GM12875 (cell line): ENCODE data around the gene GLE1.

Experiments
- H3K4me3 ChIP-seq: one replicate; pipeline ENCODE4 v1.5.1; 2011; ENCODE audit warnings: low read depth, low read length, control low read depth
- TF ChIP-seq, protein P1 (sequence below): IDR thresholded peaks from 2 replicates; pipeline ENCODE4 v1.5.1; 2011; ENCODE audit warnings: low read depth, mild to moderate bottlenecking, control low read depth, inconsistent platforms, low read length, moderate library complexity, borderline replicate concordance; ENCODE audit not compliant: insufficient read depth

Gene GLE1

DNA sequence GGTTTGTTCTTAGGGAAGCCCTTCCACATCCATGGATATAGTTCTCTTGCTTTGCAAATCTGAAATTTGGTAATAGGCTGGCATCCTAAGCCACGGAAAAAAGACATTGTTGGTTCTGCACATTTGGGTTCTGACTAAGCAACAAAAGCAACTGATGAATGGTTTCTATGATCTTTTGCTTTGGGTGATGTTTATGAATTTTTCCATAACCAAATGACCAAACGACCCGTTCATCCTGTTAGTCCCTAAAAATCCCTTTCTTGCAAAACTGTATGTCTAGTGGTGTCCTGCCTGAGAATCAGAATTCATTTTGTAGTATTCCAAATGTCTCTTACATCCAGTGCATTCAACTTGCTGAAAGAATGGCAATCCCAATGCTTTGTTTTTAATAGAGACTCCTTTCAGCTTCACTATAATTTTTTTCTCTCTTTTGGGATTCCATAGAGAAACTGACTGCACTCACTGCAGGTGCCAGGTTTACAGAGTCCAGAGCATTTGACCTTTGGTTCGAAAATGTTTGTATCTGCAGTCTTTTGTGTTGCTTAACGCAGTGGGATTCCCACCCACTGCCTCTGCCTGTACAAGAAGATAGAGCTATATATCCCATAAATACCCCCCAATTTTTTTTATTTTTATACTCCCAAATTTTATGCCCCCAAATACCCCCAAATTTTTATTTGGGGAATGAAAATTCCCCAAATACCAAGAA lies 52.6 kb downstream of the GLE1 start:
- TF ChIP-seq, protein P1, sequence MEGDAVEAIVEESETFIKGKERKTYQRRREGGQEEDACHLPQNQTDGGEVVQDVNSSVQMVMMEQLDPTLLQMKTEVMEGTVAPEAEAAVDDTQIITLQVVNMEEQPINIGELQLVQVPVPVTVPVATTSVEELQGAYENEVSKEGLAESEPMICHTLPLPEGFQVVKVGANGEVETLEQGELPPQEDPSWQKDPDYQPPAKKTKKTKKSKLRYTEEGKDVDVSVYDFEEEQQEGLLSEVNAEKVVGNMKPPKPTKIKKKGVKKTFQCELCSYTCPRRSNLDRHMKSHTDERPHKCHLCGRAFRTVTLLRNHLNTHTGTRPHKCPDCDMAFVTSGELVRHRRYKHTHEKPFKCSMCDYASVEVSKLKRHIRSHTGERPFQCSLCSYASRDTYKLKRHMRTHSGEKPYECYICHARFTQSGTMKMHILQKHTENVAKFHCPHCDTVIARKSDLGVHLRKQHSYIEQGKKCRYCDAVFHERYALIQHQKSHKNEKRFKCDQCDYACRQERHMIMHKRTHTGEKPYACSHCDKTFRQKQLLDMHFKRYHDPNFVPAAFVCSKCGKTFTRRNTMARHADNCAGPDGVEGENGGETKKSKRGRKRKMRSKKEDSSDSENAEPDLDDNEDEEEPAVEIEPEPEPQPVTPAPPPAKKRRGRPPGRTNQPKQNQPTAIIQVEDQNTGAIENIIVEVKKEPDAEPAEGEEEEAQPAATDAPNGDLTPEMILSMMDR: no peak
- no peak overlapping the region for H3K4me3 ChIP-seq

DNA sequence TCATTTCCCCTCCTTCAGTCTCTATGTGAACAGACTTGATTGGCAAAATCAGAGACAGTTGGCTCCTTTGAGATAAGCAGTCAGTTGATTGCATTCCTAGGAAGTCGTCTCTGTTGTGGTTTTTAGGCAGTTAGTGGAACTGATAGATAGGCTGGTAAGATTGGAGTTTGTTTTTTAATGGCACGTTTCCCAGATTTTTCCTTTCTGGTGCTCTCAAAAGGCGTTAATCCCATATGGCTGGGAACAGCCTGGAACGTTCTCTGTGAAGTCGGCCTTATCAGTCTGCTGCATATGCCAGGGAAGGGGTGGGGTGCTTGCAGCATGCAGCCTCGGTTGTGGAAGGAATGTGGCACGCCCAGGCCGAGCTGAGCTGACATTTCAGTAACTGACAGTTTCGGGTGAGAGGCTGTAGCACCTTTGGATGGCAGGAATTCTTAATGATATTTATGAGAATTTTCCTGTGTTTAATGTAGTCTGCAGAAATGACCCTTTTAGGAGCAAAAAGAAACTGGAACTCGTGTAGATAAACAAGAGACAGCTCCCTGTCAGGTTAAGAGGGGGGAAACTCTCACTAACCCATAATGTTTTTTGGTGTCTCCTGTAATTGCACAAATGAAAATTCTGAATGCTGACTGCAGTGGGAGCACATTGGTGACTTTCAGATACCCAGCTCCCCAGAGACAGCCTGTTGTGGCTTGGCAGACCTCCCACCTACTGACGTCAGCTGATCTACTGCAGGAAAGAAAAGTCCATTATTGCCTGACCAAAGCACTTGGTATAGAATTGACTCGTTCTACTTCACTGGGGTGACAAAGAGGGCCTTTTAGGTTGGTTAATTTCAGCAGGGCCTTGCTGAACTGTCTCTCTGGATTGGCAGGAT lies 54.2 kb downstream of the GLE1 start:
- no peak overlapping the region for H3K4me3 ChIP-seq
- TF ChIP-seq, protein P1: no peak

DNA sequence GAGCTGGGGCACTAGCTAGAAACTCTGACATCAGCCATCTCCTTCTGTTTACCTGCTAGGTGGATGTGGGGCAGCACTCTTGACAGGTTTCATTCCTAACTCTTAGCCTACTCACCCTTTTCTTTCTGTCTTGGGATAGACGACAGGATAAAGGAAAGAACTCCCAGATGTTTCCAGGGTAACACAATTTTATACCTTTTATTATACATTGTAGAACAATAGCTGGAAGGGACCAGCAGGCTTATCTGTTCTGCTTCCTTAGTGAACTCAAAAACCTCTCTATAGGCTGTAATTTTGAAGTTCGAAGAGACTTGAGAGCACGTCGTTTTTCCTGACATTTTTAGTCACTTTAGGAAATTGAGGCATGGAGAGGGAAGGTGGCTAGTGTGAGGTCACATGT lies 61.1 kb downstream of the GLE1 start:
- TF ChIP-seq, protein P1: no peak

DNA sequence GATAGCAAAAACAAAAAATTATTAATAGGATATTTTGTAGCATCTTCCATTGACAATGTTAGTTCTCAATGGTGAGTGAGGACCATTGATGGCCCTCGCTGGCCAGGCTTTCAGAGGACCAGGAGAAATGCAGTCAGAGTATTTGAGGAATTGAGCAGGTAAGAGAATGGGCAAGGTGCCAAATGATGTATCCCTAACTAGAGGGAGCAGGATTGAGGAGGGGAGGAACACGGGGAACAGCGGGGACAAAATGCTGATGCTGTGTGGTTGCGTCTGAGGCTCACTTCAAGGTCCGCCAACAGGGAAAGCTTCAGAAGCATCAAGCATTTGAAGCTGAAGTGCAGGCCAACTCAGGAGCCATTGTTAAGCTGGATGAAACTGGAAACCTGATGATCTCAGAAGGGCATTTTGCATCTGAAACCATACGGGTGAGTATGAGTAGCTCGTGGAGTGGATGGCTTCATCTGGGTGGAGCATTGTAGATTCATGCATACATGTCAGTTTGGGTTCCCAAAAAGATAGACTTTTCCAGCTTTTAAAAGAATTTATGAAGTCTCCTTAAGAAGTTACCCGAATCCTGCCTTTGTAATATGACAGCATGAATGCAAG lies 64.1 kb downstream of the GLE1 start:
- no peak overlapping the region for H3K4me3 ChIP-seq
- TF ChIP-seq, protein P1: no peak

More for the DNA sequence above, 61.1 kb downstream of the GLE1 start:
- H3K4me3 ChIP-seq: no peak overlapping the region

DNA sequence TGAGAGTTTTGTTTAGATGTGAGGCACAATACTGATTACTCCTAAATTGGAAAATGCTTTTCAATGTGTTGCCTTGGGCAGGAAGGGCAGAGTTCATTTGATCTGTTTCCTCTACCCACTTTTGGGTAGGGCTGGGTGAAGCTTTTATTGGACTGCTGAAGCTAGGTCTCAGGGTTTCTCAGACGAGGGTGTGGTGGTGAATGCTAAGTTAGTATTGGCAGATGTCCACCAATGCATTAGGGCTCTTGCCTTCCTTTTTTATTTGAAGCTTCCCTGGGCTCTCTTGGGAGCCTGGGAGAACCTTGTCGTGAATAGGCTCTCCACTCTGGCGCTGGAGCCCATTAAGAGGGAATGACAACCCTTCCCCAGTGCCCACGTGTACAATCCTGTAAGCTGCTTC lies 71.0 kb downstream of the GLE1 start:
- no peak overlapping the region for H3K4me3 ChIP-seq
- TF ChIP-seq, protein P1: no peak

DNA sequence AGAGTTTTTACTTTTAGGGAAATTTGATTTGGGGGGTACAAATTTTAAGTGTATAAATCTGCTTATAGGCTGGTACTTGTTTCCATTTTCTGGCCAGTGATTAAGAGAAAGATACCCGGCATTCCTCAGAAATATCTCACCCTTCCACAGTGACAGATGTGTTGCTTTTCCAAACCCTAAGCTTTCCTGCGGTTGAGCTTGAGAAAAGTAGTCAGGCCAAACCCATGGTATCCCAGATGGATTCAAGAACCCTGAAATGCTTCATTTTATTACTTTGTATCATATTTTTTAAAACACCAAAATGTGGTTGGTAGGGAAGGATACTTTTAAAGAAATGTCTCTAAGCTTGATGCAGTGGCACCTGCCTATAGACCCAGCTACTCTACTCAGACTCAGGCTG lies 71.4 kb downstream of the GLE1 start:
- TF ChIP-seq, protein P1: no peak
- H3K4me3 ChIP-seq: no peak overlapping the region

DNA sequence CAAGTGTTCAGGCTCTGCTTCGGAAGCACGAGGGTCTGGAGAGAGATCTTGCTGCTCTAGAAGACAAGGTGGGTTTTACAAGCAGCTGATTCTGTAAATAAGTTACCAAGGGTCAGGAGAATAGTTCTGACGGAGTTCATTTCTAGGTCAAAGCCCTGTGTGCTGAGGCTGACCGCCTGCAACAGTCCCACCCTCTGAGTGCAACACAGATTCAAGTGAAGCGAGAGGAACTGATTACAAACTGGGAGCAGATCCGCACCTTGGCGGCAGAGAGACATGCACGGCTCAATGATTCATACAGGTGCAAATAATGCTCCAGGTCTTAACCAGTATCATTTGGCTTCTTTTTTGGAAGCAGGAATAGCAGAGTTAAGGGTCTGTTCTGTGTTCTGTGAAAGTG lies 72.7 kb downstream of the GLE1 start:
- TF ChIP-seq, protein P1: no peak
- H3K4me3 ChIP-seq: no peak overlapping the region
